ENCODE measurements around the gene KIF9. TPM values are rescaled to one million over a fixed set of nuclear protein-coding genes. Genes with fewer than 3 reads are reported as not detected.
"Not testable (repeated sequence)": the region's sequence is repeated elsewhere in the genome, so short reads cannot be mapped to it uniquely, and the experiment has no call there.

The KIF9 gene
- total RNA-seq, 1 donor from 2014 or later: 3.1 TPM

GRCh38 chr3:47293822-47294221, 11.2 kb upstream of the KIF9 start:
- DNase-seq: no peak

GRCh38 chr3:47291754-47292420, 9.3 kb upstream of the KIF9 start:
- not testable (repeated sequence) for DNase-seq

- no peak for DNase-seq
These were observed 8.7 kb upstream of the KIF9 start for GRCh38 chr3:47291158-47291753.

- no peak for DNase-seq
These were observed 6.6 kb upstream of the KIF9 start for GRCh38 chr3:47288966-47289910.

- no peak for DNase-seq
These were observed 1.2 kb upstream of the KIF9 start for GRCh38 chr3:47283591-47284364.

- DNase-seq: no peak
These were observed 566 bp upstream of the KIF9 start for GRCh38 chr3:47283193-47283537.

- no peak for DNase-seq
These were observed 2.1 kb downstream of the KIF9 start for GRCh38 chr3:47280519-47280918.

GRCh38 chr3:47276558-47276957, 6.0 kb downstream of the KIF9 start:
- DNase-seq: no peak

GRCh38 chr3:47274652-47275051, 7.9 kb downstream of the KIF9 start:
- no peak for DNase-seq

- DNase-seq: no peak
These were observed 9.0 kb downstream of the KIF9 start for GRCh38 chr3:47273564-47273963.

GRCh38 chr3:47270526-47270925, 12.1 kb downstream of the KIF9 start:
- no peak for DNase-seq

- no peak for DNase-seq
These were observed 15.1 kb downstream of the KIF9 start for GRCh38 chr3:47267490-47267824.

GRCh38 chr3:47266709-47267489, 15.7 kb downstream of the KIF9 start:
- DNase-seq: peak; percentile 44

GRCh38 chr3:47265725-47266428, 16.7 kb downstream of the KIF9 start:
- DNase-seq: no peak

- DNase-seq: no peak
These were observed 17.6 kb downstream of the KIF9 start for GRCh38 chr3:47265008-47265407.

- no peak for DNase-seq
These were observed 21.3 kb downstream of the KIF9 start for GRCh38 chr3:47261301-47261700.

- DNase-seq: no peak
These were observed 22.0 kb downstream of the KIF9 start for GRCh38 chr3:47260605-47261004.

- DNase-seq: no peak
These were observed 23.5 kb downstream of the KIF9 start for GRCh38 chr3:47259114-47259513.

GRCh38 chr3:47256331-47256730, 26.3 kb downstream of the KIF9 start:
- DNase-seq: not testable (repeated sequence)

GRCh38 chr3:47251689-47252088, 30.9 kb downstream of the KIF9 start:
- no peak for DNase-seq

GRCh38 chr3:47251085-47251484, 31.5 kb downstream of the KIF9 start:
- DNase-seq: not testable (repeated sequence)
